Measurements from ENCODE around the gene MLH1. TPM values are rescaled to one million over a fixed set of nuclear protein-coding genes. Genes with fewer than 3 reads are reported as not detected.

MLH1 gene
- total and polyA plus RNA-seq, 11 donors, result 26.0 to 58.4 (median 50.3) TPM

- peaks cover 0 to 25% (median 5%) of the 10 kb centered on the region in 12 donors for H3K4me1 ChIP-seq
- no peak overlapping the region for H3K4me3 ChIP-seq
- intact Hi-C loops (cut with DNase I), result no loop called here
- no peak for ATAC-seq
- no peaks in the 10 kb centered on the region for H3K27me3 ChIP-seq
- no peaks in the 10 kb centered on the region for H3K36me3 ChIP-seq
- WGBS, 4 donors, result 86 to 89% (median 87%) methylated on average over 4 of the region's 4 CpGs
- no peaks in the 10 kb centered on the region for H3K9me3 ChIP-seq
- no peak for DNase-seq
- no peak for TF ChIP-seq POLR2A (IDR thresholded peaks at IDR 0.05)
- H3K27ac ChIP-seq, result peak overlapping the region in 2 of 12 donors; percentile 33 to 78
Observed at GRCh38 chr3:36969085-36969484, 24.2 kb upstream of the MLH1 start.

GRCh38 chr3:36969540-36970432 is 23.5 kb upstream of the MLH1 start:
- peak; percentile 94 to 98 (median 97) for ATAC-seq
- no peaks in the 10 kb centered on the region for H3K27me3 ChIP-seq
- DNase-seq, result peak in 4 of 5 donors; percentile 25 to 60 (median 36)
- no peaks in the 10 kb centered on the region for H3K9me3 ChIP-seq
- H3K36me3 ChIP-seq, result no peaks in the 10 kb centered on the region
- 30 to 47% (median 37%) methylated on average over 4 of the region's 4 CpGs for WGBS, 4 donors
- TF ChIP-seq CTCF (IDR thresholded peaks at IDR 0.05) (no peak), POLR2A (IDR thresholded peaks at IDR 0.05) (no peak)
- intact Hi-C loops (cut with DNase I), result no loop called here
- H3K4me1 ChIP-seq, result peaks cover 0 to 23% (median 5%) of the 10 kb centered on the region in 12 donors
- no peak overlapping the region for H3K4me3 ChIP-seq
- H3K27ac ChIP-seq, result peak overlapping the region in 11 of 12 donors; percentile 8 to 78 (median 62)

GRCh38 chr3:36972163-36972562 is 21.2 kb upstream of the MLH1 start:
- peaks cover 0 to 19% (median 5%) of the 10 kb centered on the region in 12 donors for H3K4me1 ChIP-seq
- no peaks in the 10 kb centered on the region for H3K27me3 ChIP-seq
- ATAC-seq (no peak), DNase-seq (no peak)
- whole genome bisulfite sequencing, 4 donors, result 89 to 94% (median 91%) methylated on average over 2 of the region's 2 CpGs
- TF ChIP-seq POLR2A (IDR thresholded peaks at IDR 0.05) (no peak), CTCF (IDR thresholded peaks at IDR 0.05) (no peak)
- H3K4me3 ChIP-seq, result no peak overlapping the region
- H3K9me3 ChIP-seq, result no peaks in the 10 kb centered on the region
- intact Hi-C loops (cut with DNase I), result no loop called here
- H3K27ac ChIP-seq, result no peak overlapping the region
- peaks cover 0 to 5% (median 0%) of the 10 kb centered on the region in 9 donors for H3K36me3 ChIP-seq

GRCh38 chr3:36973139-36973538 is 20.2 kb upstream of the MLH1 start:
- H3K9me3 ChIP-seq, result no peaks in the 10 kb centered on the region
- intact Hi-C loops (cut with DNase I), result no loop called here
- H3K27me3 ChIP-seq, result no peaks in the 10 kb centered on the region
- peaks cover 0 to 19% (median 5%) of the 10 kb centered on the region in 12 donors for H3K4me1 ChIP-seq
- H3K4me3 ChIP-seq, result no peak overlapping the region
- TF ChIP-seq POLR2A (IDR thresholded peaks at IDR 0.05) (no peak), CTCF (IDR thresholded peaks at IDR 0.05) (no peak)
- 91 to 97% (median 93%) methylated on average over 1 of the region's 1 CpG for WGBS, 4 donors
- no peak for DNase-seq
- ATAC-seq, result no peak
- peaks cover 0 to 5% (median 0%) of the 10 kb centered on the region in 9 donors for H3K36me3 ChIP-seq
- no peak overlapping the region for H3K27ac ChIP-seq

Data from heart left ventricle (tissue), 16 donors.